GM11168 (cell line): ENCODE data around the gene CNTROB.

Experiments used
- in situ Hi-C: fragments of 300-500 bp; cut with MboI; formaldehyde crosslinking; loops from one replicate; pipeline ENCODE4 v1.12.0; 2022; ENCODE audit warnings: low sequenced_read_pairs; ENCODE audit not compliant: unreplicated experiment

The CNTROB gene

DNA sequence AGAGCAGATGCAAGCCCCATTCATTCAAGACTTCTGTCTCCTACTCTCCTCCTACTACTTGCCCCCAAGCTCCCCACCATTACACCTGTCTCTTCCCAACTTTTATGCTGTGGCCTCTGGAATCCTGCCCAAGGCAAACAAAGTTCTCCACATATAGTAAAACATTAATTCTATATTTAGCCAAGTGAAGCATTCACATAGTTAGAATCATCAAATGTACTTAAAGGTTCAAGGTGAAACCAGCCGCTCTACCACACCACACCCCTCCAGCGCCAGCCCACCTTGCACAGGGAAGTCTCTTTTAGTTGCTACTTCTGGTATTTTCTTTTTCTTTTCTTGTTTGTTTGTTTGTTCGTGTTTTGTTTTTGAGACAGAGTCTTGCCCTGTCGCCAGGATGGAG is 45.0 kb downstream of the CNTROB start:
- in situ Hi-C loops: no loop called here

DNA sequence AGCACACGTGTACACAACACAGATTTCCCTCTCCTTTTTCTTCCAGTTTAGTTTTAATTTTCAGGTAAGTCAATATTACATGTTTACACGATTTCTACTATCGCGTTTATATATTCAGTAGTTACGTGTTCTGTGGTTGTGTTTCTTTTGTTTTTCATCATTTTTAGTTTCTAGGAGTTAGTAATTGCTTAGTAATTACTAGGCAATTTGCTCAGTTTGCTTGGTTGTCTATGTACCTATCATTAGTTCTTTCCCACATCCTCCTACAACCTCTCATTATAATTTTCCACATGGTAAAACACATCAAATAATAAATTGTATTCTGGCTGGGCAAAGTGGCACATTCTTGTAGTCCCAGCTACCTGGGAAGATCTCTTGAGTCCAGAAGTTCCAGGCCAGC is 45.8 kb downstream of the CNTROB start:
- in situ Hi-C loops: no loop called here

DNA sequence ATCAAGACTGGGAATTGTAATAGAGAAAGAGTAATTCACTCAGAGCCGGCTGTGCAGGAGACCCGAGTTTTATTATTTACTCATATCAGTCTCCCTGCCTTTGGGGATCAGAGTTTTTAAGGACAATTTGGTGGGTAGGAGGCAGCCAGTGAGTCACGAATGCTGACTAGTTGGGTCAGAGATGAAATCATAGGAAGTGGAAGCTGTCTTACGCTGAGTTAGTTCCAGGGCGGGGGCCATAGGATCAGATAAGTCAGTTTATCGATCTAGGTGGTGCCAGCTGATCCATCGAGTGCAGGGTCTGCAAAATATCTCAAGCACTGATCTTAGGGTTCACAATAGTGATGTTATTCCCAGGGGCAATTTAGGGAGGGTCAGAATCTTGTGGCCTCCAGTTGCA is 50.2 kb downstream of the CNTROB start:
- in situ Hi-C loops: no loop called here

DNA sequence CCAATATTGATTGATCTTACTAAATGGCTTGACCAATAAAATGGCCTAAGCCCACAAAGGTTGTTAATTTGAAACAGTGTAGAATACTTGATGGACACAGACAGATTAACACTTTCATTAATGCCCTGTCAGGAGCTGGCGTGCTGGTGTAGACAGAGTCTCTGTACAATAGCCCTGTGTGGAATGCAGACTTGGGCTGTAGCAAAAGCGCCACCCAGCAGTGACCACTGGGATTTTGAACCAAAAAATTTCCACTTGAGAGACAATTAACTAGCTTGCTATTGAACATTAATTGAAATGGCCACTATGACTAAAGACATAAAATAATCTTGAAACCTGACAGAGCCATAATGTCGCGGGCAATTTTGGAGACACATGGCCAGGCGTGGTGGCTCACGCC is 50.7 kb downstream of the CNTROB start:
- in situ Hi-C loops: no loop called here

DNA sequence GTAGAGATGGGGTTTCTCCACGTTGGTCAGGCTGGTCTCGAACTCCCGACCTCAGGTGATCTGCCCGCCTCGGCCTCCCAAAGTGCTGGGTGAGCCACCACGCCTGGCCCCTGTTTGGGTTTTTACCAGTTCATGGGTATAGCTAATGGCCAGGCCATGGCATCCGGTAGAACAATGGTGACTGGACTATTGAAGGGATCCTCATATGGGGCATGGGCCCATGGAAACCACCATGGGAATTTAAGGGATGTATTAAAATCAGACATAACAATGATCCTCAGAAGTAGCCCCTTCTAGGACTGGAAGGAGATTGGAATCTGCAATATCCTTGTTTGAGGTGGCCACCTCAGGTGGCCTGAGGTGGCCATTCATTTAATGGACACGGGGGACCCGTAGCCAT is 52.9 kb downstream of the CNTROB start:
- in situ Hi-C loops: loop anchor here (5.0 kb wide), 1 partner anchor 78 kb away; no protein-coding TSS in a partner anchor

DNA sequence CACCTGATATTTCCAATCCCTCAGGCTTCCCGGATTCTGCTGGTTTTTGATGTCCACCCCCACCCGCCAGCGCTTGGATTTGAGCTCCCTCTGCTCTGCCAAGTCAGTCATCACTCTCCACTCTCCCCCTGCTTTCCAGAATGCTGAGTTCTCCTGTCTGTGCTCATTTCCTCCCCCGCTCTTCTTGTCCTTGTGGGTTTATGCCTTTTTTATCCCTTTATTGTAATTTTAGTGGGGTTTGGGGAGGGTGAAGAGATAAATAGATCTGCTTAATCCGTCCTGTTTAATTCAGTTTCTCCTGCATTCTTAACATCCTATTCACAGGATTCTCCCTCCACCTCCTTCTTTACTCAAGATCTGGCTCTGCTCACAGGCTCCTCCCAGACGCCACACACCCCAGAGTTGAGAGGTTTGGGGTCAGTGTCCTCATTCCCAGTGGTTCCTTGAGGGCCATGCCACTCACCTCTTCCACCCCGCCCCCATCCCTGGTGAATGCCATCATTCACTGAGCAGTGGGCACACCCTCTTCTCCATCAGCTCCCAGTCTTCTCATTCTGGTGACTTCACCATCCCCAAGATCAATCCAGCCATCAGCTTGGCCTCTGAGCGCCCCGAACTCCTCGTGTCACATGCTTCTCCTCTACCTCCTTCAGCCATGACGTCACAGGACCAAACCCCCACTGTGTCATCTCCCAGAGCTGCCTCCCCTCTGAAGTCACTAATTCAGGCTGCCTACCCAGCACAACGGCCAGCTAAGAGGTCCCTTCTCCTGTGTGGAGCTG is 55.3 kb downstream of the CNTROB start:
- in situ Hi-C loops: loop anchor here (5.0 kb wide), 1 partner anchor 80 kb away; no protein-coding TSS in a partner anchor

DNA sequence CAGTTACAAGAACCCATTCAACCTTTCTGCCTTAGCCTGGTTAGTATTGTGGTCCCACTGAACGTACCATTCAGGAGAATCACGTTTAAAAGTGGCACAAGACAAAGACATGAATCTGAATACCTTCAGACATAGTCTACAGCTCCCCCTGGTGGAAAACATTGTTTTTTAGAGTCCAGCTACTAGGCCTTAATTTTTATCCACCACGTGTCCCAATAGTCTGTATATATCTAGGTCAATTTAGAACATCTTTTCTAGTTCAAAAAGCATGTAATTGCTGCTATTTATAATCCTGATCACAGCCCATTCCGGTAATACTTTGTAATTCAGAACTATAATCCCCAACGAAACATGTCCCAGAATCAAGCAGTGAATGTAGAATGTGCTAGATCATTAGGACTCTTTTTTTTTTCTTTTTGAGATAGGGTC is 56.8 kb downstream of the CNTROB start:
- in situ Hi-C loops: loop anchor here (5.0 kb wide), 1 partner anchor 81 kb away; no protein-coding TSS in a partner anchor

DNA sequence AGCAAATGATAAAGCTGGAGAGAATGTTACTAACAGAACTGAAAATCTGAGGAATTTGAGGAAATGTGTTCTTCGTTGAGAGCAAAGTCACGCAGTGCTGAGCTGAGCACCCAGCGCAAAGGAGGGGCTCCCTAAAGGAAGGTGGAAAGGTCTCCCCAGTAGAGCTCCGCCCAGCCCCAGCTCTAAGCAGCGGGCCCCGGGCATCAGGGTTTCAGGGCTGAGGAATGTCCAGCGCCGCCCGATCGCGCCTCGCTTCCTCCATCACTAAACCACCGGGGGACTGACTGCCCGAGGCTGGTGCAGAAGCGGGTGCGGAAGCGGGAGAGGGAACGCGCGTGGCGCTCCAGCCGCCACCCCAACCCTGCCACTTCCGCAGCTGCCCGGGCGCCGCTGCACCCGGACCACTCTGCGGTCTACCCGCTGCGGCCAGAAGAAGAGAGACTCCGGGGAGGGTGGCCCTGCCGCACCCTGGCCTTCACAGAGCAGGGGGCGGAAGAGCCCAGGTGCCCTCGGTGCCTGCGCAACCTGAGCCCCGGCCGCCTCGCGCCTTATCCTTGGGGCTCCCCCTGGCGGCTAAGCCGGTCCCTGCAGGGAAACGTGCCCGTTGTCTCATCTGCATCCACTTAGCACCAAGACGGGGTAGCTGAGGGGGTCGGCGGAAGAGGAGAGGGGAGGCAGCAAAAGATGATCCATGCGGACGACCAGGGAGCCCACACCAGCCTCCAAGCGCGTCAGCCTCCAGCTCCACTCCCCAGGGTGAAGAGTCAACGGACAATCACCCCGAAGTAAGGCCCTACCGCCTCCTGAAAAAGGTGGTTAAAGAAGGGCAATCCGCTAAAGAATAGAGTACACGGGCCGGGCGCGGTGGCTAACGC is 58.0 kb downstream of the CNTROB start:
- in situ Hi-C loops: loop anchor here (5.0 kb wide), 1 partner anchor 83 kb away; no protein-coding TSS in a partner anchor

DNA sequence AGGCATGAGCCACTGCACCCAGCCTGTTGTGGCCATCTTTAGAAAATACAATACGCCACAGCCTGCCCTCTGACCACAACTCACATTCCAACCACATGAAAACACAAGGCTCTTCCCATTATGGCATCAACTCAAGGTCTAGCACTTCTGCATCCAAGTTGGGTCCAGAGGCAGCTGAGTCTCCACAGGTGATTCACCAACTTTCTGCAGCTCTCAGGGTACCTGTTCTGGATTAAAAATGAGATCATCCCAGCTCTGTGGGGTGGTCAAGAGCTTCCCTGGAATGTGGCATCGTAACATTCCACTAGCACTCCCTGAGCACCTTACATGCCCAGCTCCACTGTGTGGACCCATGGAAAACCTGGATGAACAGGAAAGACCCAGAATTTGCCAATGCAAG is 60.5 kb downstream of the CNTROB start:
- in situ Hi-C loops: no loop called here

DNA sequence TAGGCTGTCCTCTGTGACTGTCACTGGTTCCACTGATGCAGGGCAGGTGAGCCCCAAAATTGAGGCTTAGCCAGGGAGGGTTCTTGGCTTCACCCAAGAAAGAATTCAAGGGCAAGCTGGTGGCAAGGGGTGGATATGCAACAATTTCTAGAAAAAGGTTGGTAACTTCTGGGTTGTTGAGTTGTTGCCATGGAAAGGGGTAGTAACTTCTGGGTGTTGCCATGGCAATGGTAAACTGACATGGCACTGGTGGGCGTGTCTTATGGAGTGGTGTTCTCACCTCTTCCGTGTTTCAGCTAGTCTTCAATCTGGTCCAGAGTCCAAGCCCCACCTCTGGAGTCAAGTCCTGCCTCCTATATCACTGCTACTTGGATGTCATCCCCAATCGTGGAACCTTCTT is 60.9 kb downstream of the CNTROB start:
- in situ Hi-C loops: no loop called here

DNA sequence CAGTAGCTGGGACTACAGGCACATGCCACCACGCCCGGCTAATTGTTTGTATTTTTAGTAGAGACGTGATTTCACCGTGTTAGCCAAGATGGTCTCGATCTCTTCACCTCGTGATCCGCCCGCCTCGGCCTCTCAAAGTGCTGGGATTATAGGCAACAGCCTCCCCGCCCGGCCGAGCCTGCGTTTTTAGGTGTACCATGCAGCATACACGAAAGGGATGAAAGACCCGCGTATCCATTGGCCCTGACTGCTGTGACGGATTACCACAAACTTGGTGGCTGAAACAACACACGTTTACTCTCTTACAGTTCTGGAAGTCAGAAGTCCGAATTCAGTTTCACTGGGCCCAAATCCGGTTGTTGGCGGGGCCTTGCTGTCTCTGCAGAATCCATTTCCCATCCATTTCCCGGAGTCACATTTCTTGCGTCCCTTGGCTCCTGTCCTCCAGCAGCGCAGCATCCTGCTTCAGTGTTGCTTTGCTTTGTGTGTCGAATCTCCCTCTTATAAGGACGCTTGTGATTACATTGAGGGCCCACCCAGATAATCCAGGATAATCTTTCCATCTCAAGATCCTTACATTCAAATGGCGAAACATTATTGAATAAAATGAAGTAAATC is 62.1 kb downstream of the CNTROB start:
- in situ Hi-C loops: no loop called here

DNA sequence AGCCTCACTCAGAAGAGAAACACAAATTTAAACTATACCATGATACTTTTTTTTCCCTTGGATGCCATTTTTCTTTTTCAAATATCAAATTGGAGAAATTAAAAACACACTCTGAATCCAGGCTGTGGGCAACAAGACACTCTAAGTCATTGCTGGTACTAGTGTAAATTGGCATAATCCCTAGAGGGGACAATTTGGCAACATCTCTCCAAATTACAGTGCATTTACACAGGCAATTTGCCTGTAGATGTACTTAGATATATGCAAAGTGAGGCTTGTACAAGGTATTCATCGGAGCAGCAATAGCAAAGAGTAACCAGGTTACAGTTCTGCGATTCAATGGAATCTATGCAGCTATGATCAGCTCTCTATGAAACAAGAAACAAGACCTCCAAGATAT is 63.7 kb downstream of the CNTROB start:
- in situ Hi-C loops: no loop called here

DNA sequence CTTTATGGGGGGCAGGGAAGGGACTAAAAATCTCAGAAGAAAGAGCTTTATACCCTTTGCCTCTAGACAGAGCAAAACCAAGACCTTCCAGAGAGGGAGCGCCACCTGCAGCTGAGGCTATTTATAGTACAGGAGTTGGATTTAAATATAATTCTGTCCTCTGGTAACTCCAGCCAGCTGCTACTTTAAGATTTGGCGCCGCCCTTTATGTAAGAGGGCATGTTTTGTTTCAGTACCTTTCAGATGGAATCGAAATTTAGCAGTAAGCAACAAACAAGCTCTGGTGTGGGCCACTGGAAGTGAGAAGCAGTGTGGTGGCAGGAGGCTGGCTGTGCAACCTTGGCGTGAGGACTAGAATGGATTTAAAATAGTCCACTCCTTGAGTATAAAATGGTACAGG is 65.2 kb downstream of the CNTROB start:
- in situ Hi-C loops: no loop called here
